Measurements from ENCODE around the gene RASGEF1B.
A peak's percentile ranks its signal among the peaks of the same experiment; 100 is the strongest.
"Not testable (repeated sequence)": the region's sequence is repeated elsewhere in the genome, so short reads cannot be mapped to it uniquely, and the experiment has no call there.

The RASGEF1B gene

GRCh38 chr4:81428002-81428401 lies 43.7 kb downstream of the RASGEF1B start:
- no peak for DNase-seq

GRCh38 chr4:81427344-81427821 lies 44.3 kb downstream of the RASGEF1B start:
- DNase-seq = no peak

GRCh38 chr4:81426770-81427289 lies 44.9 kb downstream of the RASGEF1B start:
- DNase-seq = no peak

GRCh38 chr4:81424816-81425755 lies 46.6 kb downstream of the RASGEF1B start:
- DNase-seq = peak; percentile 64

GRCh38 chr4:81424336-81424735 lies 47.4 kb downstream of the RASGEF1B start:
- no peak for DNase-seq

GRCh38 chr4:81422595-81422994 lies 49.1 kb downstream of the RASGEF1B start:
- peak; percentile 29 for DNase-seq

GRCh38 chr4:81421346-81422218 lies 50.1 kb downstream of the RASGEF1B start:
- peak; percentile 99 for DNase-seq

- no peak for DNase-seq
Measured at GRCh38 chr4:81418572-81418971, 53.1 kb downstream of the RASGEF1B start.

- DNase-seq = no peak
Measured at GRCh38 chr4:81412946-81413495, 58.7 kb downstream of the RASGEF1B start.

- DNase-seq = no peak
Measured at GRCh38 chr4:81410680-81411079, 61.0 kb downstream of the RASGEF1B start.

- DNase-seq = no peak
Measured at GRCh38 chr4:81409836-81410235, 61.9 kb downstream of the RASGEF1B start.

GRCh38 chr4:81408341-81408740 lies 63.4 kb downstream of the RASGEF1B start:
- DNase-seq = no peak

GRCh38 chr4:81407726-81408125 lies 64.0 kb downstream of the RASGEF1B start:
- DNase-seq = no peak

GRCh38 chr4:81406481-81406880 lies 65.2 kb downstream of the RASGEF1B start:
- not testable (repeated sequence) for DNase-seq

- peak; percentile 89 for DNase-seq
Measured at GRCh38 chr4:81405900-81406401, 65.8 kb downstream of the RASGEF1B start.

GRCh38 chr4:81404741-81405140 lies 67.0 kb downstream of the RASGEF1B start:
- no peak for DNase-seq

- DNase-seq = no peak
Measured at GRCh38 chr4:81404294-81404693, 67.4 kb downstream of the RASGEF1B start.

- no peak for DNase-seq
Measured at GRCh38 chr4:81399306-81400086, 72.2 kb downstream of the RASGEF1B start.

GRCh38 chr4:81398379-81398778 lies 73.3 kb downstream of the RASGEF1B start:
- no peak for DNase-seq

GRCh38 chr4:81397635-81398034 lies 74.1 kb downstream of the RASGEF1B start:
- no peak for DNase-seq

- no peak for DNase-seq
Measured at GRCh38 chr4:81395239-81395638, 76.5 kb downstream of the RASGEF1B start.

- DNase-seq = no peak
Measured at GRCh38 chr4:81392164-81392563, 79.5 kb downstream of the RASGEF1B start.
